GM21447 (cell line): ENCODE results near the gene G3BP1.
"Not testable (repeated sequence)": the region's sequence is repeated elsewhere in the genome, so short reads cannot be mapped to it uniquely, and the experiment has no call there.

ENCODE experiments used
- ATAC-seq: cut with Tn5 transposase; IDR thresholded peaks from one replicate; pipeline ENCODE4 v1.9.1; 2021; ENCODE audit not compliant: unreplicated experiment

Gene G3BP1

GRCh38 chr5:151771259-151772028 is at the start of gene G3BP1:
TSS of gene G3BP1 (plus strand) at chr5:151771954. CDS start at chr5:151786621, 14,667 bp downstream.
- ATAC-seq: peak; percentile 78

DNA sequence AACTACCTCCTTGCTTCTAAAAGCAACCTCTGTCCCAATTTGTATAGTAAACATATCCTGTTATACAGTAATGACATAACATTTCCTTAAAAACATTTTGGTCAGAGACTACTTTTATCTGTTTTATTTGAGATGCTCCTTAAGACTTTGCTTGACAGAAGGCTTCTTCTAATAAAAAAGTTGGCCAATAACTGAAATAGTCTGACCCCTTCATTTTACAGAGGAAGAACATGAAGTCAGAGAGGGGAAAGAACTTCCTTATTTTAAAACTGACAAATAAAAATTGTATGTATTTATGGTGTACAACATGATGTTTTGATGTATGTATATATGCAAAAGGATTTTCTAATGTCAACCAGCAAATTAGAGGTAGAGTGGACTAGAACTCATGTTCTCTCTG is 49.2 kb upstream of the G3BP1 start:
- no peak for ATAC-seq

GRCh38 chr5:151724360-151724759 is 47.4 kb upstream of the G3BP1 start:
- no peak for ATAC-seq

- not testable (repeated sequence) for ATAC-seq
Observed at GRCh38 chr5:151729597-151729996, 42.2 kb upstream of the G3BP1 start.

GRCh38 chr5:151730381-151730780 is 41.4 kb upstream of the G3BP1 start:
- no peak for ATAC-seq

- no peak for ATAC-seq
Observed at GRCh38 chr5:151733358-151734063, 38.2 kb upstream of the G3BP1 start.

DNA sequence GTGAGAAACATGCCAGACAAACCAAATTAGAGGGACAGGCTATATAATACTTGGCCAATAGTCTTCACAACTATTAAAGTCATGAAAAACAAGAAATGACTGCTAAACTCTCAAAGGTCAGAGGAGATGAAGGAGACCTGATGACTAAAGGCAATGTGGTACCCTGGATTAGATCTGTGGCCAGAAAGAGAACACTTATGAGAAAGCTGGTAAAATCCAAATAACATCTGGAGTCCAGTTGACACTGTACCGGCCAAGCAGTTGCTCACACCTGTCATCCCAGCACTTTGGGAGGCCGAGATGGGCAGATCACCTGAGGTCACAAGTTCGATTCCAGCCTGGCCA is 37.7 kb upstream of the G3BP1 start:
- ATAC-seq: no peak

DNA sequence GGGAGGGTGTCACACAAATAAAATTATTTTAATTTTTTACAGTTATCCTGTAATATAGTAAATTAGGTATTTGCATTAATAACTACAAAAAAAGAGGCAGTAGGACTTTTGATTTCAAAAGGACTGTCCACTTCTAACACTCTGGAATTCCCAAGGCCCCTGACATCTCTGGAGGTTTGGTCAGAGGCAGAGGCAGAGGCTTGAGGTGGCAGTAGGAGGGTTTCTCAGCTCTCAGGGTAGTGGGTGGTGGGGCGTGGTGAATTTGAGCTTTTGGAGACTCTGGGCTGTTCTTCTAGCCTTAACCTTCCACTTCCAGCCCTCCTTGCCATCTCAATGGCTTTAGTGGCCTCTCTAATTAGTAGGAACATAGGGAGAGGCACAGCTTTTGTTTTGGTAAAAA is 36.1 kb upstream of the G3BP1 start:
- ATAC-seq: no peak

DNA sequence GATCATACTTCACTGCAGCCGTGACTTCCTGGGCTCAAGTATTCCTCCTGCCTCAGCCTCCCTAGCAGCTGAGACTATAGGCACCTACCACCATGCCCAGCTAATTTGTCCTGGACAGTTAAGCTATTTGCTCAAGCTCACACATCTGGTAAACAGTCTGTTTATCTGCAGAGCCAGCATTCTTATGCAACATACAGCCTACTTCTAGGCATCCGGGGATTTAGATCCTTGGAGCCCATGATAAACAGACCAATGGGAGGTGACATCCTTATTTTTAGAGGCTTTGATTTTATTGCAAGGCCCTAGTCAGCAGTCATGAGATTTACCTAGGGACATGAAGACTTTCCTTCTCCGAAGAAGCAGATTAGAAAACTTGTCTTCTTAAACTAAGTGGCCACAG is 34.3 kb upstream of the G3BP1 start:
- no peak for ATAC-seq

DNA sequence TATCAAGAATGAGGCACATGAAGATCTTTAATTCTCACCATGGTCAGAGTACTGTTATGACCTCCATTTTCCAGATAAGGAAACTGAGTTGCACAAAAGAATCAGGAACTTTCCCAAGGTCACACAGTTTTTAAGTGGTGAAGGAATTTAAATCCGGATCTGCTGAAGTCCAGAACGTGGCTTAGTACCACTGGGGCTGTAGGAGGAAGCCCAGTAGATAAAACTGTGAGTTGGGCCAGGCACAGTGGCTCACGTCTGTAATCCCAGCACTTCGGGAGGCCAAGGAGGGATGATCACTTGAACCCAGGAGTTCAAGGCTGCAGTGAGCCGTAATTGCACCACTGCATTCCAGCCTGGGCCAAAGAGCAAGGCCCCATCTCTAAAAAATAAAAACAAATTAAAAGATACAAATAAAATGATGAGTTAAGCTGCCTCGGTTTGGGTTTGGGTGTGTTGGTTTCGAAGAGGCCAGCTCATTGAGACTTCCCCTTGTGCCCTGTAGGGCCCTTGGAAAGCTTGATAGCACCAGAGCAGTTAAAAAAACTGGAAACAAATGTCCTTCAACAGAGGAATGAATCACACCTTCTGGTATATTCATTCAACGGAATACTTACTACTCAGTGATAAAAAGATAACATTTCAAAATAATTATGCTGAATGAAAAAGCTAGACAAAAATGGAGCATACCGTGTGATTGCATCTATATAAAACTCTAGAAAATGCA is 33.5 kb upstream of the G3BP1 start:
- ATAC-seq: no peak

GRCh38 chr5:151739395-151739794 is 32.4 kb upstream of the G3BP1 start:
- no peak for ATAC-seq

- ATAC-seq: no peak
Observed at GRCh38 chr5:151739939-151740335, 31.8 kb upstream of the G3BP1 start.

DNA sequence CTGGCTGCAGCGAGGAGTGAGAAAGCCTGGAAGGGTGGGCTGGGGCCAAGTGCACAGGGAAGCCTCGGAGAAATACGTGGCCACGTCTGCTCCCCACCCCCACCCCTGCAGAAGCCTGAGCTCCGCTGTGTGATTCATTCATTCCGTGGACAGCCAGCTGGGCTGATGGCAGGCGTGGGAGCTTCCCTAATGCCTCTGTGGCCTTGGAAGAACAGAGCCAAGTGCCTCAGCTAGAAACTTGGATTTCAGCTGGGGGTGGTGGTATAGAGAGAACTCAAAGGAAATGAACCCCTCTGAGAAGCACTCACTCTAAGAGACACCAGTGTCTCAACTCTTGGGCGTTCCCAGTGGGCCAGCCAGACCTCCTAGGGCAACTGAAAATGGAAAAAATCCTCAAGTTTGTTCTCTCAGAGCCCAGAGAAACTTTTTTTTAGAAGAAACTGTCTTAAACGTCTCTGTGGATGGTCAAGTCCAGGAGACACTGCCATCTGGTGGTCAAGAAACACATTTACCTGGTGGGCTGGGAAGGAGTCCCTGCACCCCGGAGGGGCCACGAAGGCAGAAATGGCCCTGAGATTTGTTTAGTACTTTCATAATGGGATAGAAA is 31.3 kb upstream of the G3BP1 start:
- peak; percentile 55 for ATAC-seq

- peak; percentile 8 for ATAC-seq
Observed at GRCh38 chr5:151740958-151741373, 30.8 kb upstream of the G3BP1 start.

DNA sequence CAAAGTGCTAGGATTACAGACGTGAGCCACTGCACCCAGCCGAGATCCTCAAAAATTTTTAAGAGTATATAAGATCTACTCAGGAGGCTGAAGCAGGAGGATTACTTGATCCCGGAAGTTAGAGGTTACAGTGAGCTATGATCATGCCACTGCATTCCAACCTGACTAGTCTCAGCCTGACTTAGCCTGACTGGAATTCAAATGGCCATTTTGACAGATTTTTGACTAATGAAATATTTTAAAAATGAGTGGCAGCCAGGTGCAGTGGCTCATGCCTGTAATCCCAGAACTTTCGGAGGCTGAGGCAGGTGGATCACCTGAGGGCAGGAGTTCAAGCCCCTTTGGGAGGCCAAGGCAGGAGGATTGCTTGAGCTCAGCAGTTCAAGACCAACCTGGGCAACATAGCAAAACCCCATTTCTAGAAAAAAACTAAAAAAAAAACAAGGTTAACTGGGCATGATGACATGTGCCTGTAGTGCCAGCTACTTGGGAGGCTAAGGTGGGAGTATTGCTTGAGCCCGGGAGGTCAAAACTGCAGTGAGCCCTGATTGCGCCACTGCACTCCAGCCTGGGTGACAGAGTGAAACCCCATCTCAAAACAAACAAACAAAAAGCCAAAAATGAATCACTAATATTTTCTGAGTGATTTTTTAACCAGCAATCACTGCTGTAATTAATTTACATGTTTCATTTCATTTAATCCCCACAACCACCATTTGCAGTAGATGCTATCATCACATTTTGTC is 29.9 kb upstream of the G3BP1 start:
- ATAC-seq: no peak

DNA sequence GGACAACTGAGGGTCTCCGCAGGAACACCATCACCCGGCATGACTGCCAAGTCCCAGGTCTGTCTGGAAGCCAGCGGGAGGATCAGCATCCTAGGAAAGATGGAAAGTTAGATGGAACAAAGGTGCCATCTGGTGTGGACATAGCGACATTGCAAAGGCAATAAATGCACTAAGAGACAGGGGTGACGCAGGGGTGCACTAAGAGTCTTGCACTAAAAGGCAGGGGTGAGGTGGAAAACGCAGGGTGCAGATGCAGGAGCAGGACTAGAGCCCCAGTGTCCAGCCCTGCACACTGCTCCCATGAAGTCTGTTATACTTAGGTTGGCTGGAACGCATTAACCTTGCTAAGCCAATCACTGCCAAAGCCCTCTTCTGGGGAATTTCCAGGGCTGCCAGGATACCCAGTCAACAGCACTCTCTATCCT is 28.9 kb upstream of the G3BP1 start:
- ATAC-seq: no peak

GRCh38 chr5:151743530-151743929 is 28.2 kb upstream of the G3BP1 start:
- no peak for ATAC-seq

DNA sequence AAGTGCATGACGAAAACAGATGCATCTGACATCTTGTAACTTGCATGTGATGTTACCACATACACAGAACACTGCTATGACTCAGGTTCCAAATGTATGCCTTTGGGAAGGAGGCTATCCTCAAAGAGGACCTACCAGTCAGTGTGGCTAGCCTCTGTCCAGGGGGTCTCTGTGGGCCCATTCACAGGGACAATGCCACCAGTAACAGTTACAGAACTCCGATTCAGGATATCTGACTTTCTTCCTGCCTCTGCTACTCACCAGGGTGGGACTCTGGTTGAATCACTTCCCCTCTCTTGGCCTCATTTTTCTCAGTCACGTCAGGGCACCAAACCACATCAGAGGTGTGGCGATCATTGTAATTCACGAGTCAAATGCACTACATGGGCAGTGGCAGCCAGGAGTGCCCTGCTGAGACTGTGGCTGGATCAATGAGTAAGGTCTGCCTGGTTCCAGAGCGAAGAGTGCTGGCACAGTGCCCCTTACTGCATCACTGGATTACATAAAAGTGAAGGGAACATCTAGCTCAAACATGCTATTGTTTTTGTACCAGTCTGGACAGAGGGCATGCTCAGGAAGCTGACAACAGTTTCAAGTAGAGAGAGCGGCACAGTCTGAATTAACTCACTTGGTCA is 26.6 kb upstream of the G3BP1 start:
- peak; percentile 46 for ATAC-seq

DNA sequence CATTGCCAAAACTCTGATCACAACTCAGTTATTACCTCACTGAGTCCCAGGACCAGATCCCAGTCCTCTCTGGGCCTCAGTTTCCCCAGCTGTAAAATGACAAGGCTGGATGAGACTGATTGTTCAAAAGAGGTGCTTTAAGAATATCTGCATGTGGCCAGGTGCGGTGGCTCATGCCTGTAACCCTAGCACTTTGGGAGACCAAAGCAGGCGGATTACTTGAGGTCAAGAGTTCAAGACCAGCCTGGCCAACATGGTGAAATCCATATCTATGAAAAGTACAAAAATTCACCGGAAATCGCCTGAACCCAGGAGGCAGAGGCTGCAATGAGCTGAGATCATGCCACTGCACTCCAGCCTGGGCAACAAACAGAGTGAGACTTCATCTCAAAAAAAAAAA is 21.6 kb upstream of the G3BP1 start:
- ATAC-seq: no peak

- no peak for ATAC-seq
Observed at GRCh38 chr5:151751091-151751490, 20.7 kb upstream of the G3BP1 start.
